DLD1 (cell line): ENCODE results near the gene RNF207.

ENCODE experiments used
- in situ Hi-C: cut with HindIII; loops from 2 replicates; pipeline ENCODE4 v1.10.0; 2017; ENCODE audit warnings: low sequenced_read_pairs

RNF207 gene

DNA sequence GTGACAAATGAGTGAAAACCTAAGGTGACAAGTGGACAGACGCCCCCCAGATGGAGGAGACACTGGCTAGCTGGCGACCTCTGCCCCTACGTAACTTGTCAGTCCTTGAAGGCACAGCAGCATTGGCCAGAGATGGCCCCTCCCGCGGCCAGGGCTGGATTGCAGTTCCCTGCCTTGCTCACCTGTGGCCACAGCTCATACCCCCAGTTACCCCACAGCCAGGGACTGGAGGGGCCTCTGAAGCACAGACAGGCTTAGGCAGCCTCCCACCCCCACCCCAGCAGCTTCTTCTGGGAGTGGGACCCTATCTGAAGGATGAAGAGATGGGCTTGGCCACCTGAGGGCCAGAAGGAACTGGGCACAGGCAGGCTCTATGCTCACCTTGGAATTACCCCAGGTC is 41.7 kb downstream of the RNF207 start:
- in situ Hi-C loops: no loop called here

DNA sequence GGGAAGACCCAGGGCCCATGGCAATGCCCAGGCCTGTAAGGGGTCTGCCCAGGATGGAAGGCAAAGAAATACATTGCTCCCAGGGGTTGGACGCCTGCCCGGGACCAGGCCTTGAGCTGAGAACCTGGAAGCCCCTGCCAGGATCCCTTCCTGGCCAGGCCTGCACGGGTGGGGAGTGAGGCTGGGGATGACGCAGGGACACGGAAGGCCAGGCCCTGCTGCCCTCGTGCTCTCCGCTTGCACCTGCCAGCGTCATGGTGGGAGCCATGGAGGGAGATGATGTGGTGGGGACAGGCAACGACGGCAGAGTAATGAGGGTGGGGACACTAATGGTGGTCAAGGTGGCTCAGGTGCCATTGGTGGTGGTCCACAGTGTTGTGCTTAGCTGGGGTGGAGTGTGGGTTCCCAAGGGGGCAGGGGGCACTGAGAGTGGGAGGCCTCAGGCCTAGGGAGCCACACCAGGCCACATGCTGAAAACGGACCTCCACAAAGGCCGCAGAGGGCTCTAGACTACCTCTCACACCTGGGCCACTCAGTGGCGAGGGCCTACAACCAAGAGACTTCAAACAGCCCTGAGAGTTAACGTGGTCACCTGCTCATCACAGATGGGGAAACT is 42.4 kb downstream of the RNF207 start:
- in situ Hi-C loops: no loop called here

DNA sequence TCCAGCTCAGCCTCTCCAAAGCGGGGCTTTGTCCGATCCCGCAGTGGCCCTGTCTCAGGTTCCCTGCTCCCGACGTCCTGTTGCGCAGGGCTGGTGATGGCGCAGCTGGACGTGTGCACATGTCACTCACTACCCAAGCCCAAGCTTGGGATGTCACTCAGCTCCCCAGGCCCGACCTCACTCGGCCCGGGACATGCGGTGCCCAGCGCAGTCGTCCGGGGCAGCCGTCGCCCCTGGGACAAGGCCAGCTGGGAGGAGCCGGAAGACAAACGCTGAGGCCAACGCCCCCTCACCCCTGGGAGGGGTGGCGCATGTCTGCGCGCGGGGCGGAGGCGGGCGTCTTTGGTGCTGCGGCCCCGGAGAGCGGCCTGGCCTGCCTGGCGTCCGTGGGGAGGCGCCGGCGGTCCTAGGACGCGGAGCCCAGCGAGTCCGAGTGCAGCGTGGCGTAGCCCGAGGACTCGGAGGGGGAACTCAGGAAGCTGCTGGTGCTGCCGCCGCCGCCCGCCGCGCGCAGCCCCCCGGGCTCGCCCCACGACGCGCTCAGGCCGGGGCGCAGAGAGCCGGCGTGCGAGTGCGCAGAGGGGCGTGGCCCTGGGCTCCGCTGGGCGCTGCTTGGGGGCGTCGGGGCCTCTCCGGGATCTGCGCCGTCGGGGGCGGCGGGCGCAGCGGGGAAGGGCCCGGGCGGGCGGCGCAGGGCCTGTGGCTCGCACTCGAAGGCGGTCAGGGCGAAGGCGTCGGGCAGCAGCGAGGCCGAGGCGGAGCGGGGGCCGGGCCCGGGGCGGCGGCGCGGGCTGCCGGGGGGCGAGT is 43.2 kb downstream of the RNF207 start:
- in situ Hi-C loops: no loop called here

DNA sequence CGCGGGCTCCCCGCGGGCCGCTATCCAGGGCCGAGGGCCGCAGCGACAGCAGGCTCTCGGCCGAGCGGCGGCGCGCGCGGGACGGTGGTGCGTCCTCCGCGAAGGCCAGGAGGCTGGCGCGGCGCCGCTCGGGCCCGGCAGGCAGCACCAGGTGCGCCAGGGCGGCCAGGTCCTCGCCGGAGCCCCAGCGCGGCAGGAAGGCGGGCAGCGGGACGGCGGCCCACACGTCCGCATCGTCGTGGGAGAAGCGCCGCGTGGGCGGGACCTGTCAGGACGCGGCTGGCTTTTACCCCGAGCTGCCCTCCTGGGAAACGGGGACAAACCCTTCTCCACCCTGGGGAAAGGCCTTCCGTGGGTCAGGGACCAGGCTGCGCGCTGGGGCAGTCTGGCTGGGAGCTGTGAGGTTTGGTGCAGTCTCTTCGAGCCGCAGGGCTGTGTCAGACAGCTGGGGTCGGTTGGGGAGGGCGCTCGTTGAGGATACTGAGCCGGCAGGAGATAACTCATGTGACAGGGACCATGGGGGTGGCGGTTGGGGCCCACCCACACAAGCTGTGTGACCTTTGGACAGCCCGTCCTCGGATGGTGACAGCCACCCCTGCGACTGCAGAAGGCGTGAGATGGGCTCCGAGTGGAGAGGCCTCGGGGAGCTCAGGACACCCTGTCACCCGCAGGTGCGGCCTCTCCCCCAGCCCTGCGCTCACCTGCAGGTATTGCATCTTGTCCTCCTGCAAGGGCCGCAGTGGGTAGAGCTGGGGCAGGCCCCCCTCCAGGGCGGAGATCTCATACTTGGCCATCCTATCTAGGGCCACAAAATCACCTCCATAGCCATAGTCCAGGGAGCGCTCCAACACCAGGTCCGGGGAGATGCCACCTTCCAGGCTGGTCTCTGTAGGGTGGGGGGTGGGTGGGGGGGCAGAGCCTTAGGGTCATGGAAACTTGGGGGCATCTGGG is 44.1 kb downstream of the RNF207 start:
- in situ Hi-C loops: no loop called here

DNA sequence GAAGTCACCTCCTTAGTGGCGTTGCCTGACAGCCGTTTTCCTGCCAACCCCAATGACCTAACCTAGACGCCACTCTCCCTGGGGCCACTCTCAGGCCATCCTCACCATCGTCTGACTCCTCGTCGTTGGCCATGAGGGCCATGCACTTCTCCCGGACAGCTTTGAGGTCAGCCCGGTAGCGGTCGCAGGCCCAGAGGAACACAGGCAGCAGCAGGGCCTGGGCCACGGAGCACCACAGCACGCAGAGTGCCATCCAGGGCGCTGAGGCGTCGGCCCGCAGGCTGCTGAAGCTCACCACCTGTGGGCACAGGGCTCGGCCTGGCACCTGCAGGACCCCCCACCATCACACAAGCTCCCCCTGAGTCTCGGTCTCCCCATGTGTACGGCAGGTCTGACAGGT is 45.3 kb downstream of the RNF207 start:
- in situ Hi-C loops: no loop called here

DNA sequence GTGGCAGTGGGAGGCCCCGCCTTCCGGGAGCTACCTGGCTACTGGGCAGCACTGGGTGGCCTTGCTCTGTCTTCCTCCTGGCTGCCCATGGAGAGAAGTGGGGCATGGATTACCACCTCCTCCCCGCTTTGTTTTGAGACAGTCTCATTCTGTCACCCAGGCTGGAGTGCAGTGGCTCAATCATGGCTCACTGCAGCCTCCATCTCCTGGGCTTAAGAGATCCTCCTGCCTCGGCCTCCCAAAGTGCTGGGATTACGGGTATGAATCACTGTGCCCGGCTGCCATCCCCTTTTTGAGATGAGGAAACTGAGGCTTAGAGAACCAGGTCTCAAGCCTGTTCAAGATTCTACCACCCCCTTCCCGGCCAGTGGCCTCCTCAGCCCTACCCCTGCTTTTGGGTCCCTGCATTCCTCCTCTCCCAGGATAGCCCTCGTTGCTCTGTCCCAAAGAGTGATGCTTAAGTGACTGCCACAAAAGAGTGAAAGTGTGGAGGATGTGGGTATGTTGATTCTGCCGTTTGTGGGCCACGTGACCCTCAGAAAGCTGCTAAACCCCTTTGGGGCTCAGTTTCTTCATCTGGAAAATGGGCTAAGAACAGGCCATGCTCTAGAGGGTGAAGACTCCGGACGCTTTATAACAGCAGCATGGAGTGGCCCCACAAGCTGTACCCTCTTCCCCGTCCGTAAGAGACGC is 45.9 kb downstream of the RNF207 start:
- in situ Hi-C loops: no loop called here

DNA sequence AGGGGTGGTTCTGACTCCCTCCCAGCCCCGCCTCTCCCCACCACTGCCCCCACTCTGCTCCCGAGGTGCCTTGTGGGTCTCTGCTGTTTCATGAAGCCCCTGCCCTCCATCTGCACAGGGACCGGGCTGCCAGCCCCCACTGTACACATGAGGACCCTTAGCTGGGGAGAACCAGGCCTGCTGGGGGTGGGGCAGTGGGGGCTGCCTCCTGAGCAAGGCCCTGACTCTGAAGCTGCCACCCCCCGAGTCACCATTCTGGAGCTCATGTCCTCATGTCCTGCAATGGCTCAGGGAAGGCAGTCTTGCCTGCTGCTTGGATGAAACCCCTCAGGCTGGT is 46.4 kb downstream of the RNF207 start:
- in situ Hi-C loops: no loop called here

DNA sequence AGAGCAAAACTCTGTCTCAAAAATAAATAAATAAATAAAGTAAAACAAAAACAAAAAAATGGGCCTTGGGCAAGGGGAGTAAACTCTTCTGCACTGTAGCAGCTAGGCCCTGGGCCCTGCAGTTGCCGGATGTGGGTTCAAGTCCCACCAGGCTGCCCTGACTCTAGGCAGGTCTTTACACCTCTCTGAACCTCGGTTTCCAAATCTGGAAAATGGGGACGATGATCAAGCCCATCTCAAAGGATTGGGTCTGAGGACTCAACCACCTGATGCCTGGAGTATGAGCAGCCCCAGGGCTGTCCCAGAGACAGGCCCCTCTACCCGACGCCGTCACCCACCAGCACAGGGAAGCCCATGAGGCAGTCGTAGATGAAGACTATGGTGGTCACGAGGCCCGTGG is 47.5 kb downstream of the RNF207 start:
- in situ Hi-C loops: no loop called here

DNA sequence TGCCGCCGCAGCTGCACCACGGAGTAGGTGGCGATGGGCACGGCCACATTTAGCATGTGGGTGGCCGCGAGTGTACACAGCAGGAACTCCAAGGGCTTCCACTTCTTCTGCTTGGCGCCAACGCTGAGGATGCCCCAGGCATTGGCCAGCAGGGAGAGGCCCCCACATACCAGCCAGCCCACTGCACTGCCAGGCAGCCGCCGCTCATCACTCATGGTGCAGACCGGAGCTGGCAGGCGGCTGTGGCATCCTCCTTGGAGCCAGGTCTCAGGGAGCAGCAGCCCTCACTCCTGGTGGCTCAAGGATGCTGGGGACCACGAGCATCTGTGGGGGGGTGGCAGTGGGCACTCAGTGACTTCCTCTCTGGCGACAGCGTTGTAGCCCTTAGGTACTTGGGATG is 48.8 kb downstream of the RNF207 start:
- in situ Hi-C loops: no loop called here

DNA sequence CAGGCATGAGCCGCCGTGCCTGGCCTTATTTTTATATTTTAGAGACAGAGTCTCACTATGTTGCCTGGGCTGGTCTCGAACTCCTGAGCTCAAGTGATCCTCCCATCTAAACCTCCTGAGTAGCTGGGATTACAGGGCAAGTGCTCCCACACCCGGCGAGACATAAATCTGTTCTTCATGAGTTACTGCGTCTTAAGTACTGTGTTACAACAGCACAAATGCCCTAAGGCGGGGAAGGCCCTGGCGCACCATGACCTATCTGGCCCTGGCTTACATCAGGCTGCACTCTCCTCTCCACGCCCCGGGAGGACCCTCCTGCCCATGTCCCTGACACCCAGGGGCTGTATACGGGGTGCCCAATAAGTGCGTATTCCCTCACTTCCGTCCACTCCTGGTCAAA is 50.7 kb downstream of the RNF207 start:
- in situ Hi-C loops: no loop called here

DNA sequence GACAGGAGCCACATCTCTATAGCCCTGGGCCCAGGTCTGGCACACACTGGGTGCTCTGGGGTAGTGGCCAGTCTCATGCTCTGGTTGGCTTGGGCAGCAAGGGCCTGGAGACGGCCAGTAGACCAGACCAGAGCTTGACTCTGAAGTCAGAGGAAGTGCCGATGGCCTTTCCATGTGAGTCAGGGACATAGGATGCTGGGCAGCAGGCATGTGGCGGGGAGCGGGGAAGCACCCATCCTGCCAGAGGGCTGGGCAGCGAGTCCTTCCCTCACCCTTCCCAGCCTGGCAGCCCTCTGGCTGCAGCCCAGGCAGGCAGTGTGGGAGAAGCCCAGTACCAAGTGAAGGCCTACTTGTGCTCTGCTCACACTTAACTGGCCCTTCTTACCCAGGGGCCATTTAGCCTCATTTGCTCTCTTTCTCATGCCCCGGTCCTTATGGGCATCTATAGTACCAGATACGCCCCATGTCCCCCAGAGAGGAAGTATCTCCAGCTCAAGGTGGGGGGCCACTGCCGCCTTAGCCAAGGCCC is 51.7 kb downstream of the RNF207 start:
- in situ Hi-C loops: no loop called here

DNA sequence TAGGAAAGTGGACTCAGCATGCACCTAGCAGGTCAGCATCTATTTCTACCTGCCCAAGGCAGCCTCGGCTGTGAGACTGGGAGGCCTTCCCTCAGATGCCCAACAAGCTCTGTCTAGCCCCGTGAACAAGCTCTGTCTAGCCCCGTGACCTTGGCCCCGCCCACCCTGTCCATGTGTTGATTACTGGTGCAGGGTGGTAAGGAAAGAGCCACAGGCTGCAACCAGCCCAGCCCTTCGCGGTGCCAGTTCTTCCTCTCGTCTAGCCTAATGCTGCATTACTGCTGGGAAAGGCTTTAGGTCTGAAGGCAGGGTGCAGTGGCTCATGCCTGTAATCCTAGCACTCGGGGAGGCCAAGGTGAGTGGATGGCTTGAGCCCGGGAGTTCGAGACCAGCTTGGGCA is 52.8 kb downstream of the RNF207 start:
- in situ Hi-C loops: no loop called here

DNA sequence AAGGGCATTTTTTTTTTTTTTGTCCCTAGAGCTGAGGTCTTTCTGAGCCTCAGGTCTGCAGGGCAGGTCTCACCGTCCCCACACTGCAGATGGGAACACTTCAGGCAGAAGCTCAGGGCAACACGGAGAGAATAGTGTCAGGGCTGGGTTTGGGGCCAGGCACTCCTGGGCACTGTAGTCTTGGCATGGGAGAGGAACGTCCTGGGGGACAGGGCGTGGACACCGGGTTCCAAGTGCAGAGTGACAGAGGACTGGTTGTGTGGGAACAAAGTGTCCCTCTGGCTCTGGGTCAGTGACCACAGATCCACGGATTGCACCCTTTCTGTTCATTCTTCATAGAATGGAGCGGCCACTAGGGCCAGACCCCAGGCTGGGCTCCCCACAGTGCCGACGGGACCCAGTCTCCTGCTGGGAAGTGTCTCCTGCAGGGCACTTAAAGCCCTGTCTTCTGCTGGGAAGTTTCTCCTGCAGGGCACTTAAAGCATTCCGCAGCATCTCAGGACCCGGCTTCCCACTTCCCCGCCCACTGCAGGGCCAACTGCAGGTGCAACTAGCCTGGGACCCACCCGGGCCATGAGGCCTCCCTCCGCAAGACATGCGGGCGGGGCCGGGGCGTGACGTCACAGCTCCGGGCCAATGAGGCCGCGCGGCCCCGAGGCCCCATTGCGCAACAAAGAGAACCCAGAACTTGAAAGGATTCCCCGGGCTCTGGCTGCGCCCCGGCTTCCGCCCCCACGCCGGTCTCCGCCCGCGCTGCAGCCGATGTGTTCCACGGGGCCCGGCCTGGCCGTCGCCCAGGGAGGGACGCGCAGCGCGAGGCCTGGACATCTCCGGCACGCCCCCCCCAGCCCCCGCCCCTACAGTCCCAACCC is 53.8 kb downstream of the RNF207 start:
- in situ Hi-C loops: no loop called here

DNA sequence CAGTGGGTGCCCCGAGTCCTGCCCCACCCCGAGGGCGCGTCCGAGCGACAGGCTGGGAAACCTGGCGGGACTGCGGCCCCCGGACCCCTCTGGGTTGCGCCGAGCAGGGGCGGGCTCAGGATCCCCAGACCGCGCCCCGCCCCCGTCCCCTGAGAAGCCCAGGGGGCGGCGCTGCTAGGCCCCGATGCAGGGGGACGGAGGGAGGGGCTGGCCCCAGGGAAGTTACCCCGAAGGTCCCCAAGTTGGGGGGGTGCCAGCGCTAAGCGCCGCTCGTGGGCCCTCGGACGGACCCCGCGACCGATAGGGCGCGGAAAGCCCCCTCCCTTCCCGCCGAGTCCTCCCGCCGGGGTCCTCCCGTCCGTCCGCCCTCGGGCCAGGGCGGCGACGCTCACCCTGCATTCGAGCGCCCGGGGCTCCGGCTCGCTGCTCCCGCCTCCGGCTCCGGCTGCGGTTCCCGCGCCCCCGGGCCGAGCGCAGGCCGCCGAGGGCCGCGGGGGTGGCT is 54.6 kb downstream of the RNF207 start:
- in situ Hi-C loops: no loop called here

DNA sequence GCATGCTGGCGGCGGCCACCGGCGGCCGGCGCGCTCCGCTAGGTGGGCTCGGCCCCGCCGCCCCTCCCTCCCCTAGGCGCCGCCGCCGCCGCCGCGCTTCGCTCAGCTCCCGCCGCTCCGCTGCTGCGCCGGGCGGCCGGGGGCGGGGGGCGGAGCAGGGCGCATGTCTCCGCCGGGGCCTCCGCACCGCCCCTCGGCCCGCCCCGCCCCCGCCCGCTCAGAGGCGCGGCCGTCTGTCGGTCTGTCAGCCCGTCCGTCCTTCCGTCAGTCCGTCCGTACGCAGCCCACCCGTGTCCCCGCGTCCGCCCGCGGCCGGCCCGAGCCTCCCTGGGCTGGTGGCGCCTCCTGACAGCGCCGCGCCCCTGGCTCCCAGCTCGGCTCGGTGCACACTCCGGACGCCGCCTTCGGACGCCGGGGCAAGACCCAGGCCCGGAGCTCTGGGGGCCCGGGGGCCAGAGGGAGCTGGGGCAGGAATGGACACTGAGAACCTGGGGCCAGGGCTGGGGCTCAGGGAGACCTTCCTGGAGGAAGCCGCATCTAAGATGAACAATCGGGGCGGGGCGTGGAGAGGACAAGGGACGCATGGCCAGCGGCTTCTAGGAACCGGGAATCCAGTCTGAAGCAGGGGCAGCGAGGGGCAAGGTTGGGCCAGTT is 55.2 kb downstream of the RNF207 start, which contains the start of gene GPR153:
Gene GPR153 (minus strand): TSS at position 138 of the 654 bp plus-strand sequence. CDS start 6,193 bp downstream, outside the sequence.
- in situ Hi-C loops: no loop called here

DNA sequence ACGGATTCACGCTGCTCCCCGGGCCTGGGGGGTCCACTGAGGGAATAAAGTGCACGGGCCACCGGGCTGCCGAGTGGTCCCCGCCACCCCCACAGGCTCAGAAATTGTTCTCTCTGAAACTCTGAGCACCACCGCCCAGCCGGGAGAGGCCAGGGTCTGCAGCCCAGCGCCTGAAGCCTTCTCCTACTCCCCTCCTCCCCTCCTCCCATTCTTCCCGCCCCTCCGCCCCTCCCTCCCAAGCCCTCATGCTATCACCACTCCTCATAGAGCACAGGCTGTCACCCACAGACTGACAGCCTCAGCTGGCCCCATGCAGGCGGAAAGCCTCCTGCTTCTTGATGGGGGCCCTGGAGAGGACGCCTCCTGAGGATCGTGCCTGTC is 55.7 kb downstream of the RNF207 start:
- in situ Hi-C loops: no loop called here

DNA sequence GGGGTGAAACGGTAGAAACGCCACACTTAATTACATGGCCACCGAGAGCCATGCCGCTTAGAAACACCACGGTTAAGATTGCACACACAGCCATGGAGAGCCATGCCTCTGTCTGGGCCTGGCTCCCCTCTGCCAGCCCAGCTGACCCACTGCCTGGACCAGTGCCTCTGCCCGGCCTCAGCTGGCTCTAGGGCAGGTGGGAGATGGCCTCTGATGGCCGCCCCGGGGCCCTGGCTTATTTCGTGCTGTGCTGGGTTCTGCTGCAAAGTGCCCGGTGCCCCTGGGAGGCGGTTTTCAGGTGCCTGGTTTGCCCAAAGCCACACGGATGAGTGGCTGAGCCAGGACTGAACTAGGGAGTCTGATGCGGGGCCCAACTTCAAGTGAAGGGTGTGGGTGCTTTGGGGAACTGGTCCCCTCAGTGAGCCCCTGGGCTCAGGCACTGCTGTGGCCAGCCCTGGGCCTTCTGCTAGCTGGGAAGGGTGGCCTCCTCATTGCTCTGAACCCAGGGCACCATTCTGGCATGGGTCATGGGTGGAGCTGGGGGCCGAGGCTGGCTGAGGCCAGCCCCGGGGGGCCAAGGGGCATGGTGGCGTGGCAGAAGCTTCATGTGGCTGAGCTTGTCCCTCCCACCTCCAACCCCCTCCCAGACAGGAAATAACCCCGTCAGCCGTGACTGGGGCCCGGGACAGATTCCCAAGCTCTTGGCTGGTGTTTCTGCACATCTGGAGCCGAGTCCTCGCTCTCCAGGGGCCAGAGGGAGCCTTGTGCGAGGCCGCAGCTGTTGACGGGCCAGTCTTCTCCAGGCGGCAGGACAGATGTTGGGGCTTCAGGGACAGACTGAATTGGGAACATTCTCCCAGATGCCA is 56.9 kb downstream of the RNF207 start:
- in situ Hi-C loops: no loop called here

DNA sequence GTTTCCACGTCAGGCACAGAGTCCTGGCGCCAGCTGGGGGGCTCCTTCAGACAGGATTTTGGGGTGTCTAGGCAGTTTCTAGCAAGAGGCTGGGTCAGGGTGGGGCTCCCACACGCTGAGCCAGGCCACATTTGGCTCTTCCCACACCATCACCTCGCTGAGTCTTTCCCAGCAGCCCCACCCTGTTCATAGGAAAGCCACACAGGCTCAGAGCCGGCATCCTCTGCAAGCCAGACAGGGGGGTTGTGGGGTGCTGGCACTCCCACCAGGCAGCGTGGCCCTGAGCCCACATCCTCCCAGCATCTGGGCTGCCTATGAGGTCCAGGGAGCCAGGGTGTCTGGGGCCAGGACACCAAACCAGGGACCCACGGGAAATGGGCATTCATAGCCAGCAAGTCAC is 57.8 kb downstream of the RNF207 start:
- in situ Hi-C loops: no loop called here
